Skin of body (tissue), 2 donors: ENCODE measurements around the gene PEF1. TPM values are rescaled to one million over a fixed set of nuclear protein-coding genes. Genes with fewer than 3 reads are reported as not detected.
"Not testable (repeated sequence)": the region's sequence is repeated elsewhere in the genome, so short reads cannot be mapped to it uniquely, and the experiment has no call there.

Experiments
- DNase-seq: peaks from one replicate; lab custom pipeline; 2025; lab: John Stamatoyannopoulos, UW
- total RNA-seq: library from RNA; depleted of rRNA; stranded (reverse); fragments of >200 nt; gene quantifications from one replicate; pipeline ENCODE4 v1.2.3, GENCODE V29; 2014

The PEF1 gene
- total RNA-seq, 1 donor from 2014 or later = 49.9 TPM

DNA sequence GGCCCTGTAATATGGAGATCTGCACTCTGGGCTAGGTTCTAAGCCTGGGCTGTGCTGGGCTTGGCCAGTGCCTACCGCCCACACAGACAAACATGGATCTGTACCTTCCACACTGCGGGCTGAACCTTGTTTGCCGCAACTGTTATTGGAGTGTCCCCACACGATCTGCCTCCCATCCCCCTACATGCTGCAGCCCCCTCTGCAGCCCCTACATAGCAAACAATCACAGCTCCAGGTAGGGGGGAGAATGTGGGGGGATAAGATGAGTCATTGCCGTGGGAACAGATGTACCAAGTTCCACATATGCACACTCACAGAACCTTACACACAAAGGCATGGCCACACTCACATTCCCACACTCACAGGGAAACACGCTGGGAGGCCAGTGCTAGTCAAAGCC, 29.3 kb downstream of the PEF1 start:
- no peak for DNase-seq

DNA sequence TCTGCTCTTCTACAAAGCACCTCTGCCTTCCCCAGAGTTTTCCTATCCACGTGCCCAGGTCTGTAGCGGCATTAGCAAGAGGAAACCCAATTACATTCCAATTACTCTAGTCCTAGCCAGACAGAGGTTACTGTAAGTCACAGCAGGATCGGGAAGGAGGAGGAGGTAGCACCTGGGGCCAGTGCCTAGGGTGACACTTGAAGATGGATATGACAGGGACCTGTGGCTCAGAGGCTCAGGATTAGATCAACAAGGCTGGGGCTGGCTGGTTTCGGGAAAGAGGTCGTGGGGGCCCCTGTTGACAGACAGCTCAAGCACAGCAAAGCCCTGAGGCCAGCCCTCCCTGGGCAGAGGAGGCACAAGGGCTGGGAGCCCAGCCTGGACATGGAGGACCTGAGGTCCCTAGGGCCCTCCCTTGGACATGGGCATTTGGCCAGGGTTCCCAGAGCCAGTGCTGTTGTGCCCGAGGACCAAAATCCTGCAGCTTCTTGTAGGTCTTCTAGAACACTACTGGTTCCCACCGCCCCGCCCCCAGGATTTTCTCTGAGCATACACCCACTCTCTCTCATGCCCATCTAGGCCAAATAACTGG, 30.2 kb downstream of the PEF1 start:
- no peak for DNase-seq

DNA sequence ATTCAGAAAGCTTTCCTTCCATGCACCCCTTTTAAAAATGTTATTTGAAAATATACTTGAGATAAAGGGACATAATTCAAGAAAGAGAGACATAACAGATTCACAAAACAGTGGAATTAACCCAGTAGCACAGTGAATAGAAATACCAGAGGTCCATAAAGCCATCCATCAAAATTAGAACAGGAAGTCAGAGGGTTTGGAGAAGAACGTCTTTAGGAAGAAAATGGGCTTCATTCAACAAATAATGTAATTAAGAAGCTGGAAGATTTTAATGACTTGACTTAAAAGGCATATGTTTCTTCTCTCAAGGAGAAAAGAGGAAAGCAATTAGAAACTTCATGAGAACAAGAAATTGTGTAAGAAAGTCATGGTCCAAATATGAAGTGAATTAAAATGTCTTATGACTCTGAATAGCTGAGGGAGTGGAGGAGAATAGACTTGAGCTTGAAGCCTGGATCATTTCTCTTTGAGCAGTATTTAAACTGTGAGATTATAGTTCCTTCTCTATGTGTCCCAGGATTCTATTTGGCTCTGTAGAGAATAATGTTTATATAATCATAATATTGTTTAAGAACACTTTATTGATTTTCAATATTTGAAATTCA, 35.1 kb downstream of the PEF1 start:
- DNase-seq = peak; percentile 46

DNA sequence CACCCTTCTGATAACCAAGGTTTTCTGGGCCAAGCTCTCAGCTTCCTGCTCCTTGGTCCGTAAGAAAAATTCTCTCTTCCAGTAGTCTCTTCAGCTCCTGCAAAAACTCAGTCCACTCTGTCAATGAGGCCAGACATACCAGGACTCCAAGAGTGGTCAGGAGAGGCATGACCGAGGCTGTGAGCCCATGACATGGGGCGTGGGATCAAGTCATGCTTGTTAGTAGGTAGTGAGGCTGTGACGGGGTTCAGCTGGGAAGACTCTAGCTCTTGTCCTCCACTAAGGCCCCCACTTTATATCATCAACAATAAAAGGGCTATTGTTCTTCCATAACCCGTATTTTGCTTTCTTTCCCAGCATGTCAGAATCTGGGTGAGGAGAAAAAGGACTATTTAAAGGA, 37.3 kb downstream of the PEF1 start:
- no peak for DNase-seq

DNA sequence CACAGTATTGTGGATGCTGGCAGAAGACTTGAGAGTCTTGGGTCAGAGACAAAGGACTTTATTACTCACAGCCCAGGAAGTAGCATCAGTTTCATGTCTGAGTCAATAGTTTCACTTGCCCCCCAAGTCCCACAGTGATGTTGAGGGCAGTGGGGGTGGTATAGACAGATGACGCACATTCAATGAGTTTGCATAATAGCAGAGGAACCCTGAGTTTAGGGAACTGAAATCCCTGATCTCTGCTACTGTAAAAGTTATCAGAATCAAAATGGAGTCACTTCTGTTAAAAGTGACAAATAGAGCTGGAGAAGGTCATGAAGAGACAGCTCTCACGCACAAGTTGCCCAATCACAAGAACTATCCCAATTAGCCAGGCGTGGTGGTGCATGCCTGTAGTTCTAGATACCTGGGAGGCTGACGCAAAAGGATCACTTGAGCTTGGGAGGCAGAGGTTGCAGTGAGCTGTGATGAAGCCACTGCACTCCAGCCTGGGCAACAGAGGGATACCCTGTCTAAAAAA, 38.7 kb downstream of the PEF1 start:
- no peak for DNase-seq

DNA sequence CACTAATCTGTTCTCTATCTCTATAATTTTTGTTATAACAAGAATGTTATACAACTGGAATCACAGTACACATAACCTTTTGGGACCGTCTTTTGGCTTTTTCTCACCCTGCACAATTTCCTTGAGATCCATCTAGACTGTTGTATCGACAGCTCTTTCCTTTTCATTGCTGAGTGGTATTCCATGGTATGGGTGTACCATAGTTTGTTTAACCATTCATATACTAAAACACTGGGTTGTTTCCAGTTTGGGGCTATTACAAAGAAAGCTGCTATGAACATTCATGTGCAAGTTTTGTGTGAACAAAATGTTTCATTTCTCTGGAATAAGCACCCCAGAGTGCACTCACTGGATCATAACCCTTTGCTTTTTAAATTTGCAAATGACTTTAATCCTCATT, 42.6 kb downstream of the PEF1 start:
- DNase-seq = no peak

DNA sequence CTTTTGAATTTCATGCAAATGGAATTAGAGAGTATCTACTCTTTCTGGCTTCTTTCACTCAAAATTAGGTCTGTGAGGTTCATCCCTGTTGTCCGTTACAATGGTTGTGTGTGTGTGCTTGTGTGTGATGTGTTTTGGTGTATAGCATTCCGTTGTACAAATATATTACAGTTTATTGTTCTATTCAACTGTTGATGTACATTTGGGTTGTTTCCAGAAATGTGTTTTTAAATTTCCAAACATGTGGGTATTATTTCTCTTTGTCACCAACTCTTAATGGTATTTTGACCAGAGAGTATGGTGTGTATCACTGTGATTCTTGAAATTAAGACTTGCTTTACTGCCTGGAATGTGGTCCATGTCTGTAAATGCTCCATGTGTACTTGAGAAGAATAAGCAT, 44.0 kb downstream of the PEF1 start:
- no peak for DNase-seq

DNA sequence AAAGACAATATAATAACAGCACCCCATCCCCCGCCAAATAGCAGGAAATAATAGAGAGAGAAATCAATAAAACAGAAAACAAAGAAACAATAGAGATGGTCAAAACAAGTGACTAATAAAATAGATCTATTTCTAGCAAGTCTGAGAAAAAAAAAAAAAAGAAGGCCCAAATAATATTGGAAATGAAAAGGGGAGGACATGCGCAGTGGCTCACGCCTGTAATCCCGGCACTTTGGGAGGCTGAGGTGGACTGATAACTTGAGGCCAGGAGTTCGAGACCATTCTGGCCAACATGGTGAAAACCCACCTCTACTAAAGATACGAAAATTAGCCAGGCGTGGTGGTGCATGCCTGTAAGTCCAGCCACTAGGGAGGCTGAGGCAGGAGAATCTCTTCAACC, 45.7 kb downstream of the PEF1 start:
- DNase-seq = no peak

DNA sequence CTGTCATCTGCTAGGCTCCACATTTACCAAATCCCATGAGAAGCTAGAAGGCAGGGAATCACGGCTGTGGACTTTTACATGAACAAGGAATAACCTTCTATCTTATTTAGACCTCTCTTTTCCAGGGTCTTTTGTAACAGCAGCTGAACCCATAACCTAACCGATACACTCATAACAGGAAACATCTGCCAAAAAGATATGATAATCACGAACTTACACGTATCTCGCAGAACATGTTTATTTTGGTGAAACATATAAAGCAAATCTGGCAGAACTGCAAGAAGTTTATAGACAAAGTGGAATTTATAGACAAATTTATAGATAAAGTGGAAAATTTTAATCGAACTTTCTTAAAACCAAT, 48.0 kb downstream of the PEF1 start:
- DNase-seq = no peak

DNA sequence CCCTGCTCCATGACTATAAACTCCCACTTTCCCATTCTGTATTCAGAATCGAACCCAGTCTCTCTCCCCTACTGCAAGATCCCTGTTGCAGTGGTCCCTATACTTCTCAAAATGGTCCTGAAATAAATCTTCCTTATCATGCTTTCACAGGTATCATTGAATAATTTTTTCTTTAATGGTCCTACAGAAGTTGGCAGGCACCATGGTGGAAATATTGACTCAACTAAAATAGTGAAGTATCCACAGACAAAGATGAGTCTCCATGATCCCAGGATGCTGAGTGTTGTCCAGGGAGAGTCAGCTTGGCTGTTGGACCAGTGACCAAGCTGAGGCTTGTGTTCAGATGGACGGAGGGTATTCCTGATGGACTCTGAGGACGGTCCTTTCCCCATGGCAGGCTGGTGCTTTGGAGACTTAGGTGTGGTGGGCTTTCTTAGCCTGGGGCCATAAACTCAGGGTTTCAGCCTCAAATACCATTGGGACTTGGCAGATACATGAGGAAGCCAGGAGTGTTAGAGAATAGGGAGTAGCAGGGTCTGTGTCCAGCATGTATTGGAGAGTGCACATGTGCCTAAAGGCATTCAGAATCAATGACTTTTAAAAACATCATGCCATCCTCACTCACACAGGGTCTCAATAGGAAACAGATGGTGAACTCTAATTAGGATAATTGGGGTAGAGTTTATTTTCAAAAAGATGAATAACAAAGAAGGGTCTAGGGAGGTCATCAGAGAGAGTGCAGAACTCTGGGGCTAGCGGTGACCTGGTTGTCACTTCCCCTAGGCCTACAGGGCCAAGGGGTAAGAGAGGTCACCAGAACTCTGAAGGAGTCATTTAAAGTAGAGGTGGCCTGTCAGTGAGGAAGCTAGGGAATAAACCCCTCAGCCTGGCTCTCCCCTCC, 48.6 kb downstream of the PEF1 start:
- DNase-seq = no peak

DNA sequence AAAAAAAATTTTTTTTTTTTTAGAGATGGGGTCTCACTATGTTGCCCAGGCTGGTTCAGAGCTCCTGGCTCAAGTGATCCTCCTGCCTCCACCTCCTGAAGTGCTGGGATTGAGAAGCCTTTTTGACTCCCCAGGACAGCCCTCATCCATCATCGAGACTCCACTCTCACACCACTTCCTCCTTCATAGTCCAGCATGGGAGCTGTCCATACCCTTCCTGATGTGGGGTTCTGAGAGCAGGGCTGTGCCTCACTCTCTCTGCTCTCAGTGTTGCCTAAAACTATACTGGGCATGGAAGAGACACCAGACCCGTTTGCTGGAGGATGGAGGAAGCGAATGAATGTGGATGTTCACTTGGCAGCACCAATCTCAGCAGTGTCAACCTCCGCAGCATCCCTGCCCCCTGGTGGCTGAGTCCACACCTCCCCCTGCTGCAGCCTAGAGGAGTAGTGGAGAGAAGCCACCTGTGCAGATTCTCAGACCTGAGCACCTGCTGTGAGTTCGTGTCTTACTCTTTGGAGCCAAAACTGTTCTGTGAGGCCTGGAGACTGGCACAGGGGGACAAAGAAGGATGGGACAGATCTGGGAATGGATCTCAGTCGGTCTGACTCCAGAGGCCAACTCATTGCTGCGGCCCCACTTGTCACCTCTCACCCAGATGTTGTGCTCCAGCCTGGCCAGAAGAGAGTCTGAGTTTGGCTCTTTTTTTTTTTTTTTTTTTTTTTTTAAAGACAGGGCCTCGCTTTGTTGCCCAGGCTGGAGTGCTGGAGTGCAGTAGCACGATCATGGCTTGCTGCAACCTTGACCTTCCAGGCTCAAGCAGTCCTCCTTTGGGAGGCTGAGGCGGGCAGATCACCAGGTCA, 50.7 kb downstream of the PEF1 start:
- no peak for DNase-seq

DNA sequence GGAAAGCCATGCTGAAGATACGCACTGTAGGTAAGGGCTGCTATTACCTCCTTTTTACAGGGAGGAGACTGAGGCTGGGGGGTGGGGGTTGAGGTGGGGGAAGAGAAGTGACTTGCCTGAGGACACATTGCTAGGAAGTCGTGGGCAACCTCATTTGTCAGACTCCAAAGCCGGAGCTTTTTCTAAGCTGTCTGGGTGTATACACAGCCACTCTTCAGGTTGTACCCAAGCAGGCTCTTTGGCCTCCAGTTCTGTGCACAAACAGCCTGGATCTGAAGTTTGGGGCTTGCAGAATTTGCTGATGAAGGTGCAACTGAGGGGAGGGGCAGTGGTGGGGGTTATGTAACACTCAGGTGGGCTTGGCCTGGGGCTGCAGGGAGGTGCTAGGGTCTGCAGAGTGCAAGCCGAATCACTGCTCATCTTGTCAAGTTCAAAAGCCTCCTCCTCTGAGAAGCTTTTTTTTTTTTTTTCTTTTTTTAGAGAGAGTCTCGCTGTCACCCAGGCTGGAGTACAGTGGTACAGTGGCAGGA, 51.5 kb downstream of the PEF1 start:
- DNase-seq = no peak

DNA sequence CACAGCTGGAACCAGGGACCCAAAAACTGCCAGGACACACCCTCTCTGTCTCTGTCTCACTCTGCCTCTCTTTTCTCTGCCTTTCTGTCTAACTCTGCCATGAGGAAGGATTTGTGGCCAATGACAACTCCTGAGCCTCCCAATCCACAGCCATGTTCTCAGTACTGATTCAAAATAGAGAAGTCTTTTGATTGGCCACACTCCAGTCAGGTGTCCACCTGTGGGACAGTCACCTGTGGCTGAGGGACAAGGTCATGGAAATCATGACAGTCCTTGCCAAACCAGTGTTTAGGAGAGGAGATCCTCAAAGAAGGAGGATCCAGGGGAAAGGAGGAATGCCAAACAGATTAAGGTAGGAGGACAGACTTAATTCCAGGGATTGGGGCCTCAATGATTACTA, 52.5 kb downstream of the PEF1 start:
- DNase-seq = no peak

DNA sequence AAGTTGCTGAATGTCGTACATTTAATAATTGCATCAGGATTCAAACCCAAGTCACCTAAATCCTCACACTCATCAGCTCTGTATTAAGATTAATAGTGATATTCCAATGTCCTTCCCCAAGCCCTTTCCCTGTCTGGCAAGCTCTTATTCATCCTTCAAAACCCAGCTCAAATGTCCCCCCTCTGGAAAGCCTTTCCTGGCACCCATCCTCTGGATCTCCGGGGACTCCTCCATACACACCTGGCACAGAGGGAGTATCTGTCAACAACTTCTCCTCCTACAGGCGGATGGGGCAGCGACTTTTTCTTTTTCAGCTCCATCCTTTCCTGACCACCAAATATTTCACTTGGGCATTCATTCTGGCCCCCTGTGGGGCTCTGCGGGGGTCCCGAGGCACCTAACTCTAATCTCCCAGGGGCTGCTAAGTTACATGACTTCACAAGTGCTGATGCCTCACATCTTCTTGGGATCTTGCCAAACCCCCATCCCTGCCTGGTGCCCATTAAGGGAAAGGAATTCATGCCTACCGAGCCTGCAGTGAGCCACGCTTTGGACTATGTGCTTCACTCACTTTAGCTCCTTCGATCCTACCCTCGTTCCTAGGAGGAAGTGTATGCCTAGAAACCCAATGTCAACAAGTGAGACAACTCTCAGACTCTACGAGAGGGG, 53.1 kb downstream of the PEF1 start:
- no peak for DNase-seq

DNA sequence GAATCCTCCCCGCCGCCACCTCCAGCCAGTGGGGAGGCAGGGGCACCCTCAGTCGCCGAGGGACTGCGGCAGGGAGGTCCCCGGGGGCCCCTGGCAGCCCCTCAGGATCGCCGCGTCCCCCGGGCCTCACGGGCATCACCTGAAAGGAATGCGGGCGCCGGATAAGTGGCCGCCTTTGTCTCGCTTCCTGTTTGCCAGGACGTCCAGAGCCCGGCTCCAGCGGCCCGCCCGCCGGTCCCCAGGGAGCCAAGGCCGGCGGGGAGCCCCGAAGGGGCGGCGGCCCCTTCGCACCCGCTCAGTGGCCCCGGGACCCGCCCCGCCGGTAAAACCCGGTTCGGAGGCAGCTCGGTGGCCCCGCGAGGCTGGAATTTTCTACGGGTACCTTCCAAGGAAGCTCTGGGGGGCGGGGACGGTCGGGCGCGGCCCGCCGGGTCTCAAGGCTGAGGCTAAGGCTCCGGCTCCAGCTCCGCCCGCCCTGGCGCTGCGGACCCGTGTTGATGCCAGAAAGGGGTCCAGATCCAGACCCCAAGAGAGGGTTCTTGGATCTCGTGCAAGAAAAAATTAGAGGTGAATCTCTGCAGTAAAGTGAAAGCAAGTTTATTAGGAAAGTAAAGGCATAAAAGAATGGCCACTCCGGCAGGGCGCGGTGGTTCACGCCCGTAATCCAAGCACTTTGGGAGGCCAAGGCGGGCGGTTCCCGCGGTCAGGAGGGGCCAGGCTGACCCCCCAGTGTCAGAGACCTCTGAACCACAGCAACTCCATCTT, 55.7 kb downstream of the PEF1 start:
- DNase-seq = no peak

DNA sequence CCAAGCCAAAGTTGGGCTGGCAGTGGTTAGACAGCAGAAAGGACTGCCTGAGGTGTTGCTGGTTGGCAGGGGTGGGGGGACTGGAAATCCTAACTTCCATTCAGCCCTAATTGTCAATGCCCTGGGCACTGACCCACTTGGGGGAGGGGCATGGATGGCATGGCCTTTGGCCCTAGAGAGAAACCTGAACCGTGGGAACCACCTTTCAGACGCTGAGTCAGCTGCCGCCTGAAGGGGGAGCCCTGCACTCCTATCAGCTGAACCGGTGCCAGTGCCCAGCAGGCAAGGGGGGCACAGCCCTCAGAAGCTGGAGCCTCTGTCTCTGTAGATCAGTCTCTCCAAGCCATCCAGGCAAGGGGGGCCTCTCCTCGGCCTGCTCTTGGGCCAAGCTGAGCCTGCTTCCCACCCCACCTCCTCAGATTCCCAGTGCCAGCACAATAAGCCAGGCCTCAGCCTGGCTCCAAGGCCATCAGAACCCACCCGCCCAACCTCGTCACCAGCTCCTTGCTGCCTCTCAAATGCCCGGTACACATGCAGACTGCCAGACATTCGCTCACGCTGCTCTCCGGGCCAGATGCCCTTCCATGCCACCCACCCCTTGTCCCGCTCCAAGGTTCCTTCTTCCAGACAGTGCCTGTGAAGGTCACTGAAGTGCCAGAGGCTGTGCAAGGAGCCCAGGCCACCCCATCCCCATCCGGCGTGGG, 56.8 kb downstream of the PEF1 start:
- no peak for DNase-seq

DNA sequence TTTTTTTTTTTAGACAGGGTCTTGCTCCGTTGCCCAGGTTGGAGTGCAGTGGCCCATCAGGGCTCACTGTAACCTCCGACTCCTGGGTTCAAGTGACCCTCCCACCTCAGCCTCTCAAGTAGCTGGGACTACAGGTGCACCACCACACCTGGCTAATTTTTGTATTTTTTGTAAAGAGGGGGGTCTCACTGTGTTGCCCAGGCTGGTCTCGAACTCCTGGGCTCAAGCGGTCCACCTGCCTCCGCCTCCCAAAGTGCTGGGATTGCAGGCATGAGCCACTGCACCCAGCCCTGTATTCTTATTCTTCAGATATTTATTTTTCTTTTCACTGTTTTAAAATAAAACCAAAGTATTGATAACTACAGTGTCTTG, 57.4 kb downstream of the PEF1 start:
- not testable (repeated sequence) for DNase-seq

DNA sequence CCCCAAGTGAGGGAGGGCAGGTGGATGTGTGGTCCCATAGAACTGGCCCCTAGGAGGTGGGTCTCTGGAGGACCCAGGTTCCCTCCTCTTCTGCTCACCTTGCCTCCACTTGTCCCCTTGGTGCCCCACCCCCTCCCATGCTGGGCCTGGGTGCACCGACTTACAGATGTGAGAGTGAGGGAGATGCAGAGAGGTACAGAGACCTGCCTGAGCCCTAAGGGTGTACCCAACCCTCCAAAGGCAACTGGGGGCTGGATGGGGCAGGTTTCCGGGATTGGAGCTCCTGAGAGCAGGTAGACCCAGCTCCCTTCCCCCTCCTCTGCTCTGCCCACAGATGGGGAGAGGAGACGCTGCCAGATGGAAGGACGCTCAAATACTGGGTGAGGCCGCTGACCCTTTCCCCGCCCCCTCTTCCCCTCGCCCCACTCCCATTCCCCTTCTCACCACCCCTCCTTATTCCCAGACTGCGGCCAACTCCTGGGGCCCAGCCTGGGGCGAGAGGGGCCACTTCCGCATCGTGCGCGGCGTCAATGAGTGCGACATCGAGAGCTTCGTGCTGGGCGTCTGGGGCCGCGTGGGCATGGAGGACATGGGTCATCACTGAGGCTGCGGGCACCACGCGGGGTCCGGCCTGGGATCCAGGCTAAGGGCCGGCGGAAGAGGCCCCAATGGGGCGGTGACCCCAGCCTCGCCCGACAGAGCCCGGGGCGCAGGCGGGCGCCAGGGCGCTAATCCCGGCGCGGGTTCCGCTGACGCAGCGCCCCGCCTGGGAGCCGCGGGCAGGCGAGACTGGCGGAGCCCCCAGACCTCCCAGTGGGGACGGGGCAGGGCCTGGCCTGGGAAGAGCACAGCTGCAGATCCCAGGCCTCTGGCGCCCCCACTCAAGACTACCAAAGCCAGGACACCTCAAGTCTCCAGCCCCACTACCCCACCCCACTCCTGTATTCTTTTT, 58.0 kb downstream of the PEF1 start:
- no peak for DNase-seq
